Measurements from ENCODE around the gene MYH9.
"Not testable (repeated sequence)": the region's sequence is repeated elsewhere in the genome, so short reads cannot be mapped to it uniquely, and the experiment has no call there.

Gene MYH9

DNA sequence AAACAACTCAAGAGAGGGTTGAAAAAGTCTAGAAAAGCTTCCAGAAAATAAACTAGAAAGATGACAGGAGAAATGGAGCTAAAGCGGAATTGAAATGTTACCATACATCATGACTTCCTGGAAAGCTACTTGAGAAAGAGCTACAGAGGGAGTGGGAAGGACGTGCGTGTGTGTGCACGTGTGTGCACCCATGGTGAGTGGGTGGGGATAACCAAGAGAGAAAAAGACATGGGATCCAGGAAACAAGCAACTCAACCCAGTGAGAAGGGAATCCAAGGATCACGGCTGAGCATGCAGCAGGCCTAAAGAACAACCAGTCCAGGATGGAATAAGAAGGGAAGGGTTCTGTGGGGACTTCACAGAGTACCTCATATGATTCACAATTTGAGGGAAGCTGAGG lies 113.2 kb downstream of the MYH9 start:
- H3K27me3 Mint-ChIP-seq (ENCODE audit: low read depth) = no peaks in the 10 kb centered on the region
- TF ChIP-seq, protein P1, sequence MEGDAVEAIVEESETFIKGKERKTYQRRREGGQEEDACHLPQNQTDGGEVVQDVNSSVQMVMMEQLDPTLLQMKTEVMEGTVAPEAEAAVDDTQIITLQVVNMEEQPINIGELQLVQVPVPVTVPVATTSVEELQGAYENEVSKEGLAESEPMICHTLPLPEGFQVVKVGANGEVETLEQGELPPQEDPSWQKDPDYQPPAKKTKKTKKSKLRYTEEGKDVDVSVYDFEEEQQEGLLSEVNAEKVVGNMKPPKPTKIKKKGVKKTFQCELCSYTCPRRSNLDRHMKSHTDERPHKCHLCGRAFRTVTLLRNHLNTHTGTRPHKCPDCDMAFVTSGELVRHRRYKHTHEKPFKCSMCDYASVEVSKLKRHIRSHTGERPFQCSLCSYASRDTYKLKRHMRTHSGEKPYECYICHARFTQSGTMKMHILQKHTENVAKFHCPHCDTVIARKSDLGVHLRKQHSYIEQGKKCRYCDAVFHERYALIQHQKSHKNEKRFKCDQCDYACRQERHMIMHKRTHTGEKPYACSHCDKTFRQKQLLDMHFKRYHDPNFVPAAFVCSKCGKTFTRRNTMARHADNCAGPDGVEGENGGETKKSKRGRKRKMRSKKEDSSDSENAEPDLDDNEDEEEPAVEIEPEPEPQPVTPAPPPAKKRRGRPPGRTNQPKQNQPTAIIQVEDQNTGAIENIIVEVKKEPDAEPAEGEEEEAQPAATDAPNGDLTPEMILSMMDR (IDR thresholded peaks at IDR 0.05; ENCODE audit: unreplicated experiment in 3 of 3) = no peak
- H3K36me3 Mint-ChIP-seq (ENCODE audit: low read depth) = peaks cover 6% of the 10 kb centered on the region
- no peaks in the 10 kb centered on the region for H3K4me1 Mint-ChIP-seq
- no peak overlapping the region for H3K4me3 Mint-ChIP-seq
- H3K9me3 Mint-ChIP-seq = peaks cover 3% of the 10 kb centered on the region
- H3K27ac Mint-ChIP-seq = no peak overlapping the region

- H3K27ac Mint-ChIP-seq; H3K4me3 Mint-ChIP-seq; H3K4me1 Mint-ChIP-seq; H3K36me3 Mint-ChIP-seq (ENCODE audit: low read depth); H3K27me3 Mint-ChIP-seq (ENCODE audit: low read depth); H3K9me3 Mint-ChIP-seq: not testable (repeated sequence)
Measured at GRCh38 chr22:36271951-36272350, 115.8 kb downstream of the MYH9 start.

- H3K4me3 Mint-ChIP-seq; H3K36me3 Mint-ChIP-seq (ENCODE audit: low read depth); H3K4me1 Mint-ChIP-seq: not testable (repeated sequence)
Measured at GRCh38 chr22:36271231-36271630, 116.5 kb downstream of the MYH9 start.

DNA sequence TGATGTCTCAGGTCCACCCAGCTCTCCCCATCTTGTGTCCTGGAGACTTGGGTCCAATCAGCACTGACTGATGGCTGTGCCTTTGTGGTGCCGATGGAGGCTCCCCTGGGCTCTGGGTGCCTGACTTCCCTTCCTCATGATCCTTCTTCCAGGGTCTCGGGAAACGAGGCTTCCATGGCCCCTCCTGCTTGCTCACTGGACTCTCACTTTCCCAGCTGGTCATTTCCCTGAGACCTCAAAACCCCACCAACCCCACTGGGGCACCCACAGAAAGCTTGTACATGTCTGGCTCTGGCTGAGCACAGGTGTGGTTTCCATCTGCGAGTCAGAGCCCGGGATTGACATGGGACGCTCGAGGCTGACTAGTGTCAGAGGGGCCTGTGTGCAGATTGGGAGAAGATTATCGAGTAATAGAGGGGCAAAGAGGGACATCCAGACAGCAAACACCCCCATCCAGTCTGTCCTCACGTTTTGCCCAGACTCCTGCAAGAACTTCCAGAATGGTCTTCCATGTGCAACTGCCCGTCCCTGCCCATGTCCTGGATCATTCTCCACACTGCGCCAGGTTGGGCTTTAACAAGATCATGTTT lies 119.8 kb downstream of the MYH9 start:
- Mint-ChIP-seq H3K36me3 (ENCODE audit: low read depth) (no peaks in the 10 kb centered on the region), H3K4me1 (peaks cover 8% of the 10 kb centered on the region), H3K4me3 (no peak overlapping the region), H3K9me3 (peaks cover 6% of the 10 kb centered on the region), H3K27me3 (ENCODE audit: low read depth) (no peaks in the 10 kb centered on the region), H3K27ac (no peak overlapping the region)
- TF ChIP-seq, protein P1 (IDR thresholded peaks at IDR 0.05; ENCODE audit: unreplicated experiment in 3 of 3) = no peak

More at GRCh38 chr22:36271231-36271630, 116.5 kb downstream of the MYH9 start:
- not testable (repeated sequence) for H3K9me3 Mint-ChIP-seq; H3K27ac Mint-ChIP-seq; H3K27me3 Mint-ChIP-seq (ENCODE audit: low read depth)

GRCh38 chr22:36267058-36267457 lies 120.7 kb downstream of the MYH9 start:
- H3K27me3 Mint-ChIP-seq (ENCODE audit: low read depth) = no peaks in the 10 kb centered on the region
- no peaks in the 10 kb centered on the region for H3K36me3 Mint-ChIP-seq (ENCODE audit: low read depth)

DNA sequence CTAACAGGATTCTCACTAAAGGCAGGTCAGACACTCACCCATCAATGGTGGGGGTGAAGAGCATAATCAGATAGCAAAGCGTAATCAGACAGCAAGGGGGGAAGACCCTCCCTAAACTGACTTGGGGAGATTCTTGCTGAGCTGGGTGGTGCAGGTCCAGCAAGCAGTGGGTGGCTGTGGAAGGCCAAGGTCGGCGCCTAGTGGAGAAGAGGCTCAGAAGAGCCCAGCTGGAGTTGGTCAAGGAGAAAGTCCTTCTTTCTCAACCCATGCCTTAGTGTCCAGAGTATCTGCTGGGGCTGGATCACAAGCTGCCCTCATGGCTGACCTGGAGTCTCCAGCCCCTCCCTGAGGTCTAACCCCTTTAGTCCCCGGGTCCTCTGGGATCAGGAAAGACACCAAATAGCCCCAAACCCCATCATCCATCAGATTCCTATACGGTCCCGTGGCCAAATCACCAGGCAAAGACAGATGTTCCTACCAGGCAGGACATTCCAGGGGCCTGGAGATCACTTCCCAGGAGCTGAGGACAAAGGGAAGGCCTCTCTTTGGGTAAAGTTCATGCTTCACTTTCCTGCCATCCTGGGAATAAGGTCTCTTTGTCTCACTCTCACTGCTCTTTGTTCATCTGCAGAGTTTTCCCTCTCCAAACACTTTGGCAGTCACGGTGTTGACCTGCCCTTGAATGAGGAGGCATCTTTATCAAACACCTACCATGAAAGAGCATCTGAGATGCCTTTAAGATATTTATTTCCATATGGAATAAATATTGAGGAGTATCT lies 123.7 kb downstream of the MYH9 start:
- not testable (repeated sequence) for H3K36me3 Mint-ChIP-seq (ENCODE audit: low read depth); H3K4me3 Mint-ChIP-seq; H3K9me3 Mint-ChIP-seq; H3K27me3 Mint-ChIP-seq (ENCODE audit: low read depth)
- Mint-ChIP-seq H3K4me1 (peaks cover 27% of the 10 kb centered on the region), H3K27ac (peak overlapping the region in 1 of 3 experiments; percentile 28)

More at GRCh38 chr22:36267058-36267457, 120.7 kb downstream of the MYH9 start:
- Mint-ChIP-seq H3K4me1 (peaks cover 8% of the 10 kb centered on the region), H3K9me3 (peaks cover 6% of the 10 kb centered on the region), H3K27ac (no peak overlapping the region), H3K4me3 (no peak overlapping the region)
- TF ChIP-seq, protein P1 (IDR thresholded peaks at IDR 0.05; ENCODE audit: unreplicated experiment in 3 of 3) = no peak

GRCh38 chr22:36263216-36263673 lies 124.5 kb downstream of the MYH9 start:
- not testable (repeated sequence) for H3K27me3 Mint-ChIP-seq (ENCODE audit: low read depth); H3K9me3 Mint-ChIP-seq
- H3K27ac Mint-ChIP-seq = peak overlapping the region in 1 of 3 experiments; percentile 28

GRCh38 chr22:36262307-36262706 lies 125.5 kb downstream of the MYH9 start:
- not testable (repeated sequence) for H3K27ac Mint-ChIP-seq; H3K36me3 Mint-ChIP-seq (ENCODE audit: low read depth); H3K27me3 Mint-ChIP-seq (ENCODE audit: low read depth); H3K4me3 Mint-ChIP-seq; H3K9me3 Mint-ChIP-seq
- H3K4me1 Mint-ChIP-seq = peaks cover 40% of the 10 kb centered on the region

More at GRCh38 chr22:36263216-36263673, 124.5 kb downstream of the MYH9 start:
- H3K4me3 Mint-ChIP-seq; H3K36me3 Mint-ChIP-seq (ENCODE audit: low read depth): not testable (repeated sequence)
- H3K4me1 Mint-ChIP-seq = peaks cover 35% of the 10 kb centered on the region

All from nephron (organoid).